ENCODE measurements around the gene SLC12A6. TPM values are rescaled to one million over a fixed set of nuclear protein-coding genes. Genes with fewer than 3 reads are reported as not detected.
A peak's percentile ranks its signal among the peaks of the same experiment; 100 is the strongest.

Gene SLC12A6
- total RNA-seq, 1 donor from 2014 or later, result 18.4 TPM

- H3K4me1 Mint-ChIP-seq, result peaks cover 10% of the 10 kb centered on the region
- DNase-seq, result no peak
- no peak overlapping the region for H3K27ac Mint-ChIP-seq
- H3K27me3 Mint-ChIP-seq, result no peaks in the 10 kb centered on the region
- no peaks in the 10 kb centered on the region for H3K9me3 Mint-ChIP-seq
- H3K36me3 Mint-ChIP-seq (ENCODE audit: low read depth), result peaks cover 18% of the 10 kb centered on the region
- intact Hi-C loops (cut with micrococcal nuclease), result no loop called here
- H3K4me3 Mint-ChIP-seq, result no peak overlapping the region
Measured at GRCh38 chr15:34297059-34297458, 40.5 kb downstream of the SLC12A6 start.

GRCh38 chr15:34292621-34293020 lies 45.0 kb downstream of the SLC12A6 start:
- DNase-seq, result no peak
- H3K36me3 Mint-ChIP-seq (ENCODE audit: low read depth), result peaks cover 41% of the 10 kb centered on the region
- no peak overlapping the region for H3K4me3 Mint-ChIP-seq
- intact Hi-C loops (cut with micrococcal nuclease), result no loop called here
- H3K4me1 Mint-ChIP-seq, result peaks cover 12% of the 10 kb centered on the region
- H3K9me3 Mint-ChIP-seq, result peaks cover 7% of the 10 kb centered on the region
- no peaks in the 10 kb centered on the region for H3K27me3 Mint-ChIP-seq
- no peak overlapping the region for H3K27ac Mint-ChIP-seq

- peak overlapping the region; percentile 38 for H3K27ac Mint-ChIP-seq
- H3K4me1 Mint-ChIP-seq, result peaks cover 15% of the 10 kb centered on the region
- peaks cover 26% of the 10 kb centered on the region for H3K36me3 Mint-ChIP-seq (ENCODE audit: low read depth)
- H3K27me3 Mint-ChIP-seq, result no peaks in the 10 kb centered on the region
- H3K9me3 Mint-ChIP-seq, result peaks cover 13% of the 10 kb centered on the region
- intact Hi-C loops (cut with micrococcal nuclease), result no loop called here
- DNase-seq, result no peak
- peak overlapping the region; percentile 33 for H3K4me3 Mint-ChIP-seq
Measured at GRCh38 chr15:34284937-34285336, 52.6 kb downstream of the SLC12A6 start.

- no peak for DNase-seq
- Mint-ChIP-seq H3K27me3 (no peaks in the 10 kb centered on the region), H3K4me3 (no peak overlapping the region), H3K9me3 (peaks cover 4% of the 10 kb centered on the region), H3K27ac (no peak overlapping the region), H3K4me1 (peaks cover 15% of the 10 kb centered on the region), H3K36me3 (ENCODE audit: low read depth) (peaks cover 10% of the 10 kb centered on the region)
- intact Hi-C loops (cut with micrococcal nuclease), result no loop called here
Measured at GRCh38 chr15:34282384-34282783, 55.2 kb downstream of the SLC12A6 start.

- H3K4me3 Mint-ChIP-seq, result no peak overlapping the region
- H3K27me3 Mint-ChIP-seq, result no peaks in the 10 kb centered on the region
- H3K4me1 Mint-ChIP-seq, result peaks cover 11% of the 10 kb centered on the region
- intact Hi-C loops (cut with micrococcal nuclease), result no loop called here
- DNase-seq, result no peak
- H3K27ac Mint-ChIP-seq, result no peak overlapping the region
- H3K36me3 Mint-ChIP-seq (ENCODE audit: low read depth), result peaks cover 9% of the 10 kb centered on the region
- peaks cover 3% of the 10 kb centered on the region for H3K9me3 Mint-ChIP-seq
Measured at GRCh38 chr15:34280193-34280592, 57.4 kb downstream of the SLC12A6 start.

- no peak overlapping the region for H3K27ac Mint-ChIP-seq
- H3K36me3 Mint-ChIP-seq (ENCODE audit: low read depth), result peaks cover 9% of the 10 kb centered on the region
- H3K4me3 Mint-ChIP-seq, result no peak overlapping the region
- no peaks in the 10 kb centered on the region for H3K27me3 Mint-ChIP-seq
- H3K9me3 Mint-ChIP-seq, result peaks cover 3% of the 10 kb centered on the region
- intact Hi-C loops (cut with micrococcal nuclease), result no loop called here
- H3K4me1 Mint-ChIP-seq, result peaks cover 3% of the 10 kb centered on the region
- no peak for DNase-seq
Measured at GRCh38 chr15:34279368-34279767, 58.2 kb downstream of the SLC12A6 start.

- intact Hi-C loops (cut with micrococcal nuclease), result no loop called here
- peaks cover 16% of the 10 kb centered on the region for H3K36me3 Mint-ChIP-seq (ENCODE audit: low read depth)
- no peak overlapping the region for H3K27ac Mint-ChIP-seq
Measured at GRCh38 chr15:34275721-34276120, 61.9 kb downstream of the SLC12A6 start.

GRCh38 chr15:34275154-34275553 lies 62.4 kb downstream of the SLC12A6 start:
- Mint-ChIP-seq H3K4me3 (no peak overlapping the region), H3K27ac (no peak overlapping the region), H3K9me3 (no peaks in the 10 kb centered on the region), H3K27me3 (no peaks in the 10 kb centered on the region), H3K4me1 (no peaks in the 10 kb centered on the region), H3K36me3 (ENCODE audit: low read depth) (peaks cover 20% of the 10 kb centered on the region)
- DNase-seq, result no peak
- intact Hi-C loops (cut with micrococcal nuclease), result no loop called here

More at GRCh38 chr15:34275721-34276120, 61.9 kb downstream of the SLC12A6 start:
- peaks cover under 1% of the 10 kb centered on the region for H3K4me1 Mint-ChIP-seq
- no peaks in the 10 kb centered on the region for H3K27me3 Mint-ChIP-seq
- no peak for DNase-seq
- H3K4me3 Mint-ChIP-seq, result no peak overlapping the region
- peaks cover under 1% of the 10 kb centered on the region for H3K9me3 Mint-ChIP-seq

GRCh38 chr15:34271493-34271892 lies 66.1 kb downstream of the SLC12A6 start:
- Mint-ChIP-seq H3K27ac (no peak overlapping the region), H3K36me3 (ENCODE audit: low read depth) (peaks cover 26% of the 10 kb centered on the region)

GRCh38 chr15:34266751-34267150 lies 70.8 kb downstream of the SLC12A6 start:
- Mint-ChIP-seq H3K27me3 (no peaks in the 10 kb centered on the region), H3K4me1 (peaks cover 2% of the 10 kb centered on the region), H3K4me3 (no peak overlapping the region), H3K27ac (no peak overlapping the region), H3K36me3 (ENCODE audit: low read depth) (peaks cover 14% of the 10 kb centered on the region), H3K9me3 (no peaks in the 10 kb centered on the region)
- intact Hi-C loops (cut with micrococcal nuclease), result no loop called here
- DNase-seq, result no peak

More at GRCh38 chr15:34271493-34271892, 66.1 kb downstream of the SLC12A6 start:
- Mint-ChIP-seq H3K4me3 (no peak overlapping the region), H3K27me3 (no peaks in the 10 kb centered on the region), H3K9me3 (no peaks in the 10 kb centered on the region), H3K4me1 (no peaks in the 10 kb centered on the region)
- intact Hi-C loops (cut with micrococcal nuclease), result no loop called here
- DNase-seq, result no peak

- H3K4me1 Mint-ChIP-seq, result peaks cover 2% of the 10 kb centered on the region
- no peak overlapping the region for H3K4me3 Mint-ChIP-seq
- intact Hi-C loops (cut with micrococcal nuclease), result no loop called here
- H3K9me3 Mint-ChIP-seq, result no peaks in the 10 kb centered on the region
- no peak overlapping the region for H3K27ac Mint-ChIP-seq
- no peaks in the 10 kb centered on the region for H3K27me3 Mint-ChIP-seq
- peaks cover 3% of the 10 kb centered on the region for H3K36me3 Mint-ChIP-seq (ENCODE audit: low read depth)
- DNase-seq, result no peak
Measured at GRCh38 chr15:34264076-34264475, 73.5 kb downstream of the SLC12A6 start.

- Mint-ChIP-seq H3K4me1 (peaks cover 2% of the 10 kb centered on the region), H3K36me3 (ENCODE audit: low read depth) (peaks cover 9% of the 10 kb centered on the region), H3K9me3 (no peaks in the 10 kb centered on the region), H3K27me3 (no peaks in the 10 kb centered on the region), H3K27ac (no peak overlapping the region), H3K4me3 (no peak overlapping the region)
- intact Hi-C loops (cut with micrococcal nuclease), result no loop called here
- DNase-seq, result no peak
Measured at GRCh38 chr15:34262362-34262761, 75.2 kb downstream of the SLC12A6 start.

GRCh38 chr15:34259566-34259965 lies 78.0 kb downstream of the SLC12A6 start:
- H3K27me3 Mint-ChIP-seq, result no peaks in the 10 kb centered on the region
- DNase-seq, result no peak
- H3K4me1 Mint-ChIP-seq, result peaks cover 2% of the 10 kb centered on the region
- H3K36me3 Mint-ChIP-seq (ENCODE audit: low read depth), result peaks cover 16% of the 10 kb centered on the region
- intact Hi-C loops (cut with micrococcal nuclease), result no loop called here
- no peak overlapping the region for H3K4me3 Mint-ChIP-seq
- no peak overlapping the region for H3K27ac Mint-ChIP-seq
- no peaks in the 10 kb centered on the region for H3K9me3 Mint-ChIP-seq

- DNase-seq, result no peak
- no peaks in the 10 kb centered on the region for H3K9me3 Mint-ChIP-seq
- H3K4me3 Mint-ChIP-seq, result no peak overlapping the region
- H3K27me3 Mint-ChIP-seq, result no peaks in the 10 kb centered on the region
- no peak overlapping the region for H3K27ac Mint-ChIP-seq
- peaks cover 27% of the 10 kb centered on the region for H3K36me3 Mint-ChIP-seq (ENCODE audit: low read depth)
- no peaks in the 10 kb centered on the region for H3K4me1 Mint-ChIP-seq
- intact Hi-C loops (cut with micrococcal nuclease), result no loop called here
Measured at GRCh38 chr15:34258151-34258550, 79.4 kb downstream of the SLC12A6 start.

GRCh38 chr15:34252545-34252944 lies 85.0 kb downstream of the SLC12A6 start:
- H3K9me3 Mint-ChIP-seq, result no peaks in the 10 kb centered on the region
- peaks cover 3% of the 10 kb centered on the region for H3K4me1 Mint-ChIP-seq
- H3K4me3 Mint-ChIP-seq, result no peak overlapping the region
- no peak overlapping the region for H3K27ac Mint-ChIP-seq
- no peak for DNase-seq
- intact Hi-C loops (cut with micrococcal nuclease), result no loop called here
- no peaks in the 10 kb centered on the region for H3K27me3 Mint-ChIP-seq
- H3K36me3 Mint-ChIP-seq (ENCODE audit: low read depth), result peaks cover 45% of the 10 kb centered on the region
